ENCODE measurements around the gene GOLGA8G.
"Not testable (repeated sequence)": the region's sequence is repeated elsewhere in the genome, so short reads cannot be mapped to it uniquely, and the experiment has no call there.

The GOLGA8G gene, protein sequence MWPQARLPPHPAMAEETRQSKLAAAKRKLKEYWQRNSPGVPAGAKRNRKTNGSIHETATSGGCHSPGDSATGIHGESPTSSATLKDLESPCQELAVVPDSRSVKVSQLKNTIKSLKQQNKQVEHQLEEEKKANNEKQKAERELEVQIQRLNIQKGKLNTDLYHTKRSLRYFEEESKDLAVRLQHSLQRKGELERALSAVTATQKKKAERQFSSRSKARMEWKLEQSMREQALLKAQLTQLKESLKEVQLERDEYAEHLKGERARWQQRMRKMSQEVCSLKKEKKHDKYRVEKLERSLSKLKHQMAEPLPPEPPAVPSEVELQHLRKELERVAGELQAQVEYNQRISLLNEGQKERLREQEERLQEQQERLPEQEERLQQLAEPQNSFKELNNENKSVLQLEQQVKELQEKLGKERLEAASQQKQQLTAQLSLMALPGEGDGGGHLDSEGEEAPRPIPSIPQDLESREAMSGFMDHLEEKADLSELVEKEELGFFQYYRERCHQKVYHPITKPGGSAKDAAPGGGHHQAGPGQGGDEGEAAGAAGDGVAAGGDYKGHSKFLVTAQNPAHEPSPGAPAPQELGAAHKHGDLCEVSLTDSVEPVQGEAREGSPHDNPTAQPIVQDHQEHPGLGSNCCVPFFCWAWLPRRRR

DNA sequence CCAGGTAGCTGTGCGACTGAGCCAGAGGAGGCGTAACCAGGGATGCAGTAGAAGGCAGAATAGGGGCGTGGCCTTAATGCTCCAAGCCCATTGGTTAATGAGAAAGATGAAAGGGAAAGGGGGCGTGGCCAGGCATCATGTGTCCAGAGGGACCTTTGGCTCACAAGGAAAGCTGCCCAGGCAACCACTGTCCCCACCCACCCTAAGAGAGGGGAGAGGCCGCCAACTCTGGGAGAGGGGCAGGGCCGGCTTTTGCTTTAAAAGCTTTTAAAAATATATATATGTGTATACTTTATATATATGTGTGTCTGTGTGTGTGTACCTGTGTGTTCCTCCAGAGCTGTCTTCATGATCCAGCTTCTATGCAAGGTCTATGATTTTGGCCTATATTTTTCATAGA is at the start of gene GOLGA8G:
TSS of gene GOLGA8G (minus strand) at position 18 of the 400 bp plus-strand sequence. CDS start 62 bp downstream, outside the sequence.
- DNase-seq, result not testable (repeated sequence)

DNA sequence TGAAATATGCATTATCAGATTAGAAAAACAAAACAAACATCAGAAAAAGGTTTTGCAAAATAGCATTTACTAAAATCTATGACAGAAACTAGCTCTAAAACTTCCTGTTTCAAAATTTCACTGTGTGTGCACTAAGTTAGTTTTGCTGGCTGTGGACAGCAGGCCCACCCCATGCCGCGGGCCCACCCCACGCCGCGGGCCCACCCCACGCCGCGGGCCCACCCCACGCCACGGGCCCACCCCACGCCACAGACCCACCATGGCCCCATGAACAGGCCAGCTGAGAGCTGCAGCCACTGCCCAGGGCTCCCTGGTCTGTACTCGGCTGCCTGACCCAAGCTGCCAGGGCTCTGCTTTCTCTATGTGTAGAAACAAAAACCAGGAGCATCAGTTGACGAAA is 40.6 kb upstream of the GOLGA8G start:
- not testable (repeated sequence) for DNase-seq

DNA sequence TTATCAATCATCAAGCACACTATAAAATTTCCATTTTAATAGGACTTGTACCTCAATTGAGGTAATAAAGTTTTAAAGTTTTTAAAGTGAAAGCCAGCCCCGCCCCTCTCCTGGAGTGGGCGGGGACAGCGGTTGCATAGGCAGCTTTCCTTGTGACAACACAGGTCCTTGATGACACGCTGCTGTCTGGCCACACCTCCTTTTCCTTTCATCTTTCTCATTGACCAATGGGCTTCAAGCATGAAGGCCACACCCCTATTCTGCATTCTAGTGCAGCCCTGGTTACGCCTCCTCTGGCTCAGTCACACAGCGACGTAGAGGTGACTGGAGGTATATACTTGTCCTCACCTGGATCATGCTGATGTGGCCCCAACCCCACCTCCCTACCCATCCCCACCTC is 20.5 kb upstream of the GOLGA8G start, which contains the start of gene GOLGA6L25:
TSS of gene GOLGA6L25 (plus strand) at position 301 of the 400 bp plus-strand sequence. CDS start at position 362, 61 bp downstream.
- not testable (repeated sequence) for DNase-seq

DNA sequence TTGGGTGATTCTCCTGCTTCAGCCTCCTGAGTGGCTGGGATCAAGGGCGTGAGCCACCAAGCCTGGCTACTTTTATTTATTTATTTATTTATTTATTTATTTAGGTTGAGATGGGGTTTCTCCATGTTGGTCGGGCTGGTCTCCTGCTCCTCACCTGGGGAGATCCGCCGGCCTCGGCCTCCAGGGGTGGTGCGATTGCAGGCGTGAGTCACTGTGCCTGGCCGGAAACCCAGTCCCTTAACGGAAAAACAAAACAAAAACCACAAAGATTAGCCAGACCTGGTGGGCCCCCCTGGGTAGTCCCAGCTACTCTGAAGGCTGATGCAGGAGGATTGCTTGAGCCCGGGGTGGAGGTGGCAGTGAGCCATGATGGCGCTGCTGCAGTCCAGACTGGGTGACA is 17.6 kb downstream of the GOLGA8G start:
- not testable (repeated sequence) for DNase-seq

DNA sequence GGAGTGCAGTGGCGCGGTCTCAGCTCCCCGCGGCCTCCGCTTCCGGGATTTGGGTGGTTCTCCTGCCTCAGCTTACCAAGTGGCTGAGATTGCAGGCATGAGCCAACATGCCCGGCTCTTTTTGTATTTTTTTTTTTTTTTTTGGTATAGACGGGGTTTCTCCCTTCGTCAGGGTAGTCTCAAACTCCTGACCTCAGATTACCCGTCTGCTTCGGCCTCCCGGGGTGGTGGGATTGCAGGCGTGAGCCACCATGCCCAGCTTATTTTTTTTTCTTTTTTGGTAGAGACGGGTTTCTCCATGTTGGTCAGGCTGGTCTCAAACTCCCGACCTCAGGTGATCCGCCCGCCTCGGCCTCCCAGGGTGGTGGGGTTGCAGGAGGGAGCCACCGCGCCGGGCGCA is 18.6 kb downstream of the GOLGA8G start:
- DNase-seq, result not testable (repeated sequence)

DNA sequence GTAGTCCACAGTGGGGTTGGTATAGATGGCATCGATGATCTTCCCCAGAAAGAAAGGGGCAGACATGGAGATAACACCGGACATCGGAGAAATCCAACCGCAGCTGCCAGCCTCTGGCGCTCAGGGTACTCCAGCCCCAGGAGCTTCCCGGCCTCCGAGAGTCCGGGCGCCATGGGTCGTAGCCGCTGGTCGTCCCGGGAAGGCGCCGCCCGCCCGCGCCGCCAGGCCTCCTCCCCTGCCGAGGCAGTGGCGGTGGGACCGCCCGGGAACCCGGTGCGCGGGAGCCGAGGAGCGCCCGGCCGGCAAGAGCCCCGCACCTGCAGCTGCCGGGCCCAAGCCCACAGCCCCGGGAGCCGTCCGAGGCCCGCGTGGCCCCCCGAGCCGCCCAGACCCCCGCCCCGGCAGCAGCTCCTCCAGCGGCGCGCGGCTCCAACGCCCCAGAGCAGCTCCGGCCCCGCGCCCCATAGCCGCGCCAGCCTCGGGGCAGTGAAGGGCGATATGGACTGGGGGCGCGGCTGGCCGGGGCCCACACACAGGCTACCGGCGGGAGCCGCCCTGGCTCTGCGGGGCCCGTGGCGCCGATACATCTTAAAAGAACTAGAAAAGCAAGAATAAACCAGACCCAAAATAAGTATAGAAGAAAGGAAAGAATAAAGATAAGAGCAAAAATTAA is 24.4 kb downstream of the GOLGA8G start:
- DNase-seq, result not testable (repeated sequence)

DNA sequence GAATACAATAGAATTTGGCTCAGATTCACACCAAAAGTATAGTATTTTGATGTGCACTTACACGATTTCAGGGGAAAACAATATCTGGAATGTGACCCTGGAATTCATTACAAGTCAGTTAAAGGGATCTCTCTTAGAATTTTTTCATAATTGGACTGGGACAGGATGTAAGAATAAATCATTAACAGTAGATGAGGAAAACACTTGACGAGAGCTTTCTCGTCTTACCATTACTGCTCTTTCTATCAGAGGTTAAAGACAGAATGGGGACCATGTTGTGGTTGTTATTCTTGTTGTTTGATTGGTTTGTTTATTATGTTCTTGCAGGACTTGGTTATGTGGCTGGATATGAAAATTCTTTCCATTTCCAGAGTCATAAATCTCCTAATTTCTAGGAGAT is 51.4 kb downstream of the GOLGA8G start:
- not testable (repeated sequence) for DNase-seq
